Skeletal muscle satellite cell (primary cell): ENCODE data around the gene SHC3.
A peak's percentile ranks its signal among the peaks of the same experiment; 100 is the strongest.

ENCODE experiments used
- H3K27me3 ChIP-seq: 2 replicates; pipeline ENCODE4 v1.7.0; 2013; ENCODE audit warnings: low read length; ENCODE audit not compliant: control insufficient read depth, insufficient read depth
- H3K36me3 ChIP-seq: 2 replicates; pipeline ENCODE4 v1.7.0; 2013; ENCODE audit warnings: mild to moderate bottlenecking, control low read depth, low read length; ENCODE audit not compliant: insufficient read depth
- H3K4me1 ChIP-seq: 2 replicates; pipeline ENCODE4 v1.7.0; 2013; ENCODE audit warnings: low read length; ENCODE audit not compliant: control insufficient read depth, insufficient read depth
- H3K4me2 ChIP-seq: 2 replicates; pipeline ENCODE4 v1.7.0; 2013; ENCODE audit warnings: mild to moderate bottlenecking, low read length
- H3K4me3 ChIP-seq: 2 replicates; pipeline ENCODE4 v1.7.0; 2013; ENCODE audit warnings: low read length
- H3K9ac ChIP-seq: 2 replicates; pipeline ENCODE4 v1.7.0; 2013; ENCODE audit warnings: mild to moderate bottlenecking, low read depth, low read length, moderate library complexity
- H3K9me3 ChIP-seq: replicated peaks from 2 replicates; pipeline ENCODE4 v1.7.0; 2013; ENCODE audit warnings: mild to moderate bottlenecking, control low read depth, low read length

The SHC3 gene

GRCh38 chr9:89046832-89047231, 131.8 kb downstream of the SHC3 start:
- Histone ChIP-seq H3K4me1 (peaks cover 6% of the 10 kb centered on the region), H3K4me2 (peak overlapping the region; percentile 42), H3K9me3 (no peaks in the 10 kb centered on the region), H3K9ac (no peak overlapping the region), H3K36me3 (no peaks in the 10 kb centered on the region), H3K4me3 (no peak overlapping the region), H3K27me3 (no peaks in the 10 kb centered on the region)

GRCh38 chr9:89044881-89045280, 133.7 kb downstream of the SHC3 start:
- Histone ChIP-seq H3K27me3 (no peaks in the 10 kb centered on the region), H3K4me2 (no peak overlapping the region), H3K4me3 (no peak overlapping the region), H3K36me3 (no peaks in the 10 kb centered on the region), H3K4me1 (peaks cover 6% of the 10 kb centered on the region), H3K9me3 (no peaks in the 10 kb centered on the region), H3K9ac (no peak overlapping the region)

- Histone ChIP-seq H3K27me3 (no peaks in the 10 kb centered on the region), H3K4me1 (peaks cover 6% of the 10 kb centered on the region), H3K4me2 (no peak overlapping the region), H3K36me3 (no peaks in the 10 kb centered on the region), H3K4me3 (no peak overlapping the region), H3K9me3 (no peaks in the 10 kb centered on the region), H3K9ac (no peak overlapping the region)
Observed at GRCh38 chr9:89044104-89044503, 134.5 kb downstream of the SHC3 start.

DNA sequence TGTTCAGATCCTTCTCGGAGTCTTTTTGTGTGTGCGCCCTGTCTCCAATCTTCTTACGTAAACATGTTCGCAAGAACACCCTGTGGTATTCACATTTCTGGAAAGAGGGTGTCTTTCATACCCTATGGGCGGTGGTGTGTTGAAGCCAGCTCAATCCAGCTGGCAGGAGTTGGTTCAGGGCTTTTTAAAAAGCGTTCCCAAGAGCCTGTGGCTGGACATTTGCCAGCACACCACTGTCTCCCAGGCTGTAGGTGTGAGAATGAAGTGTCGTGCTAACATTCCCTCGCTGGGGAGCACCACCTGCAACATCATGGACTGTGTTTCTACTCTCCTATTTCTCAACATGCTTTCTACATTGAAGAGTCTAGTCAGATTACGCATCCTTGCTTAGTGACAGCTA, 135.6 kb downstream of the SHC3 start:
- H3K27me3 ChIP-seq = no peaks in the 10 kb centered on the region
- H3K4me2 ChIP-seq = no peak overlapping the region
- H3K36me3 ChIP-seq = no peaks in the 10 kb centered on the region
- H3K9me3 ChIP-seq = no peaks in the 10 kb centered on the region
- H3K4me1 ChIP-seq = peaks cover 15% of the 10 kb centered on the region
- no peak overlapping the region for H3K4me3 ChIP-seq
- H3K9ac ChIP-seq = no peak overlapping the region

DNA sequence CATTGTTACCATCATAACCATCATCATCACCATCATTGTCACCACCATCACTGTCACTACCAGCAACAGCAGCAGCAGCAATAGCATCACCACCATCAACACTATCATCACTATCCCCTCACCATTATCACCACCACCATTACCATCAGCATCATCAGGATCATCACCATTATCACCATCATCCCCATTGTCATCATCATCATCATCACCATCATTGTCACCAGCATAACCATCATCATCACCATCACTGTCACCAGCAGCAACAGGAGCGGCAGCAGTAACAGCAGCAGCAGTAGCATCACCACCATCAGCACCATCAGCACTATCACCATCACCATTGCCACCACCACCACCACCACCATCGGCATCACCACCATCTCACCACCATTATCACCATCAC, 139.0 kb downstream of the SHC3 start:
- no peaks in the 10 kb centered on the region for H3K9me3 ChIP-seq
- peaks cover 13% of the 10 kb centered on the region for H3K4me1 ChIP-seq
- H3K4me3 ChIP-seq = no peak overlapping the region
- no peaks in the 10 kb centered on the region for H3K27me3 ChIP-seq
- H3K4me2 ChIP-seq = no peak overlapping the region
- H3K36me3 ChIP-seq = no peaks in the 10 kb centered on the region
- no peak overlapping the region for H3K9ac ChIP-seq

GRCh38 chr9:89039104-89039465, 139.5 kb downstream of the SHC3 start:
- H3K27me3 ChIP-seq = no peaks in the 10 kb centered on the region
- no peak overlapping the region for H3K4me2 ChIP-seq
- H3K9me3 ChIP-seq = no peaks in the 10 kb centered on the region
- H3K4me1 ChIP-seq = peaks cover 13% of the 10 kb centered on the region
- H3K9ac ChIP-seq = peak overlapping the region; percentile 6
- H3K36me3 ChIP-seq = no peaks in the 10 kb centered on the region
- H3K4me3 ChIP-seq = no peak overlapping the region

DNA sequence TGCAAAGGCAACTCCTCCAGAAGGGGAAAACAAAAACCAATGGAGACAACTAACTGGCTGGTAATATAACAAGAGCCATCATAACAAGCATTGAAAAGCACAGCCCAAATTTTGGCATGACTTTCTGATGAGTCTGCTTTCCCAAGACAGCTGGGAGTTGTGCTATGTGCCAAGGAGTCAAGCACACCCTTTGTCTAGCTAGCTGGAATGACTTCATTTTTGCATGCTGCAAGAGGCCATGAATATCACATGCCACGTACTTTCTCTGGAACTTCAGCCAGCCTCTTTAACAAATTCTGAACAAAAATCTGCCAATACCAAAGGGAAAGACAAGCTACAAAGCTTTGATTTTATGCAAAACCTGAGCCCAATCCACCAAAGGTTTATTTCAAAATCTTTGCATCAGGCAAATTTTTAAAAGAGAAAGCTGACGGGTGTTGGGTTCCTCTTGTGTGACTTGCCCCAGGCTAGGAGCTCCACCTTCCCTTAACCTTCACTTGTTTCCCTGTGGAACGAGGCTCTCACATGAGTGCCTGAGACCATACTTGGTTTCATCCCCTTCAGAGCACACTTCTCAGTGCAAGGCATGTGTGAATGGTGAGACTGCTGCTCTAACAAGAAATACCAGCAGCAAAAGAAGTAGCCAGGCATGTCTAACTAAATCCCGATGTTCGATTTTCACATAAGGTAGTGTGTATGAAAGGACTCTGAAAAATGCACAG, 140.1 kb downstream of the SHC3 start:
- H3K4me1 ChIP-seq = peaks cover 13% of the 10 kb centered on the region
- H3K4me2 ChIP-seq = peak overlapping the region; percentile 54
- no peaks in the 10 kb centered on the region for H3K36me3 ChIP-seq
- no peak overlapping the region for H3K4me3 ChIP-seq
- H3K27me3 ChIP-seq = no peaks in the 10 kb centered on the region
- H3K9me3 ChIP-seq = no peaks in the 10 kb centered on the region
- H3K9ac ChIP-seq = peak overlapping the region; percentile 6

DNA sequence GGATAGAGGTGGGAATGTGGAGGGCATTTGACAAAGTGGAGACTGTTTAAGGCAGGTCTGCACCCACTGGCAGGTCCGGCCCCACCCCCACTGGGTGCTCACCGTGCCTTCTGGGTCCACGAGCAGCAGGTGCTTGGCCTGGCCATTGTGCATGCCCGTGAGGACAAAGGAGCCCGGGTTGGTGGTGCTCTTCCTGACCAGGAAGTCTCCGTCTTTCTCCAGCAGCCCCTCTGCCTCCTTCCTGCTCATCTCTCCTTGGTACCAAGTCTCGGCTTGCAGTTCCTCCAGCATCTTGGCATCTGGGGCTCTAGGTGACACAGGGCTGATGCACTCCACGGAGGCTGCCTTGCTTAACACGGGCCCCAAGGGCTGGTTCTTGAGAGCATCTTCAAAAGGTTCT, 140.7 kb downstream of the SHC3 start:
- H3K4me3 ChIP-seq = no peak overlapping the region
- no peak overlapping the region for H3K9ac ChIP-seq
- peak overlapping the region; percentile 54 for H3K4me2 ChIP-seq
- H3K27me3 ChIP-seq = no peaks in the 10 kb centered on the region
- no peaks in the 10 kb centered on the region for H3K36me3 ChIP-seq
- peaks cover 13% of the 10 kb centered on the region for H3K4me1 ChIP-seq
- no peaks in the 10 kb centered on the region for H3K9me3 ChIP-seq

- H3K4me1 ChIP-seq = peaks cover 13% of the 10 kb centered on the region
- no peak overlapping the region for H3K9ac ChIP-seq
- H3K36me3 ChIP-seq = no peaks in the 10 kb centered on the region
- no peak overlapping the region for H3K4me3 ChIP-seq
- no peaks in the 10 kb centered on the region for H3K27me3 ChIP-seq
- no peak overlapping the region for H3K4me2 ChIP-seq
- H3K9me3 ChIP-seq = no peaks in the 10 kb centered on the region
Observed at GRCh38 chr9:89037346-89037745, 141.3 kb downstream of the SHC3 start.

DNA sequence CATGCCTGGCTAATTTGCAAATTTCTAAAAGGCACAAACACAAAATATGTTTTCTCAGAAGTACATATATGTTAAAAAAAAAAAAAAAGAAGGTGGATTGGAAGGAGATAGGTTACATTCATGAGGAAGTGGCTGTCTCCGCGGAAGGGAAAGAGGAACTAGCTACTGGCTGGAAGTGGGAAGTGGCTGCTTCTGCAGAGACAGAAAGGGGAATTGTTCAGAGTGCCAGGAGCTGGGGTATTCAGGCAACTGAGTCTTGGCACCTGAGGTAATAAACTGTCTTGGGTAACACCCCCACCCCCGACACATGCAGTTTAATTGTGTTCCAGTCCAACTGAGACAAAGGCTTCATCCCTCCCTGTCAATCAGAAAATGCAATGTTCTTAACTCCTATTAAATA, 141.7 kb downstream of the SHC3 start:
- Histone ChIP-seq H3K4me1 (peaks cover 13% of the 10 kb centered on the region), H3K9me3 (no peaks in the 10 kb centered on the region)

GRCh38 chr9:89036383-89036782, 142.2 kb downstream of the SHC3 start:
- H3K27me3 ChIP-seq = no peaks in the 10 kb centered on the region
- peaks cover 13% of the 10 kb centered on the region for H3K4me1 ChIP-seq
- H3K36me3 ChIP-seq = no peaks in the 10 kb centered on the region
- no peaks in the 10 kb centered on the region for H3K9me3 ChIP-seq
- no peak overlapping the region for H3K4me2 ChIP-seq
- H3K9ac ChIP-seq = no peak overlapping the region
- H3K4me3 ChIP-seq = no peak overlapping the region

More for the DNA sequence above, 141.7 kb downstream of the SHC3 start:
- Histone ChIP-seq H3K4me3 (no peak overlapping the region), H3K36me3 (no peaks in the 10 kb centered on the region), H3K27me3 (no peaks in the 10 kb centered on the region), H3K4me2 (no peak overlapping the region), H3K9ac (no peak overlapping the region)

GRCh38 chr9:89032661-89033060, 146.0 kb downstream of the SHC3 start:
- Histone ChIP-seq H3K4me2 (no peak overlapping the region), H3K36me3 (no peaks in the 10 kb centered on the region), H3K9me3 (no peaks in the 10 kb centered on the region), H3K4me1 (peaks cover under 1% of the 10 kb centered on the region), H3K27me3 (no peaks in the 10 kb centered on the region), H3K9ac (no peak overlapping the region), H3K4me3 (no peak overlapping the region)
